ENCODE data around the gene DDX20. TPM values are rescaled to one million over a fixed set of nuclear protein-coding genes. Genes with fewer than 3 reads are reported as not detected.

DDX20 gene
- total and polyA plus RNA-seq, 4 donors, result 6.0 to 14.4 (median 8.0) TPM

GRCh38 chr1:111754984-111755330 lies 744 bp upstream of the DDX20 start:
- peak overlapping the region; percentile 99 for H3K4me3 ChIP-seq
- H3K9me3 ChIP-seq (ENCODE audit: control insufficient read depth in 4 of 4, insufficient read depth in 3 of 4, low read length in 3 of 4), result peaks cover 0 to 2% (median 0%) of the 10 kb centered on the region in 4 donors
- DNase-seq, result peak; percentile 60 to 83 (median 79)
- 1 to 2% methylated on average over 12 of the region's 12 CpGs for WGBS, 2 donors
- no peak for TF ChIP-seq CTCF (IDR thresholded peaks at IDR 0.05; ENCODE audit: control extremely low read depth, extremely low read depth)
- H3K27me3 ChIP-seq (ENCODE audit: control insufficient read depth in 3 of 3, insufficient read depth in 3 of 3, low read length in 2 of 3), result no peaks in the 10 kb centered on the region
- H3K36me3 ChIP-seq (ENCODE audit: control insufficient read depth in 4 of 4, insufficient read depth in 4 of 4, low read length in 4 of 4), result peaks cover 0 to 3% (median 1%) of the 10 kb centered on the region in 4 donors
- peak overlapping the region; percentile 88 to 99 for H3K9ac ChIP-seq (ENCODE audit: insufficient read depth in 1 of 2, low read length in 2 of 2)
- peak; percentile 2 for ATAC-seq (ENCODE audit: insufficient read depth, low FRiP score)
- peaks cover 0 to 16% (median 4%) of the 10 kb centered on the region in 5 donors for H3K4me1 ChIP-seq (ENCODE audit: control insufficient read depth in 5 of 5, insufficient read depth in 5 of 5, low read length in 5 of 5)
- peak overlapping the region; percentile 88 to 97 for H3K27ac ChIP-seq (ENCODE audit: low read depth in 1 of 2, low read length in 1 of 2)

DNA sequence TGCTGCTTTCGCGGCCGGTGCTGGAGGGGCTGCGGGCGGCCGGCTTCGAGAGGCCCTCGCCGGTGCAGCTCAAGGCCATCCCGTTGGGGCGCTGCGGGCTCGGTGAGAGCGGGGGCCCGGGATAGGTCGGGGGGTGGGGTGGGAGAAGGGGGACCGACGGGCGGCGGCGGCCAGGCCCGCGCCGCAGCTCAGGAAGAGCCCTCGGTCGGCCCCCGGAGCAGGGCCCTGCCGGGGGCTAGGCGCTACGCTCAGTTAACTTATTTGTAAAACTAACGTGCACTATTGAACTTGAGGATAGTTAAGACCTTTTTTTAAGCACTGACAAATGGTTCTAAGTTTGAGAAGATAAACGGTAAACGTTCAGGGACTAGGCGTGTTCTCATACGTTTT lies 418 bp downstream of the DDX20 start:
- peak overlapping the region; percentile 99 for H3K4me3 ChIP-seq
- H3K27me3 ChIP-seq (ENCODE audit: control insufficient read depth in 3 of 3, insufficient read depth in 3 of 3, low read length in 2 of 3), result no peaks in the 10 kb centered on the region
- WGBS, 2 donors, result 0 to 1% methylated on average over 32 to 35 of the region's 35 CpGs
- TF ChIP-seq CTCF (IDR thresholded peaks at IDR 0.05; ENCODE audit: control extremely low read depth, extremely low read depth), result no peak
- peak overlapping the region; percentile 81 to 88 for H3K9ac ChIP-seq (ENCODE audit: insufficient read depth in 1 of 2, low read length in 2 of 2)
- ATAC-seq (ENCODE audit: insufficient read depth, low FRiP score), result no peak
- H3K9me3 ChIP-seq (ENCODE audit: control insufficient read depth in 4 of 4, insufficient read depth in 3 of 4, low read length in 3 of 4), result peaks cover 0 to 2% (median 0%) of the 10 kb centered on the region in 4 donors
- H3K36me3 ChIP-seq (ENCODE audit: control insufficient read depth in 4 of 4, insufficient read depth in 4 of 4, low read length in 4 of 4), result peaks cover 0 to 11% (median 3%) of the 10 kb centered on the region in 4 donors
- DNase-seq, result no peak
- peaks cover 0 to 16% (median 4%) of the 10 kb centered on the region in 5 donors for H3K4me1 ChIP-seq (ENCODE audit: control insufficient read depth in 5 of 5, insufficient read depth in 5 of 5, low read length in 5 of 5)
- peak overlapping the region; percentile 88 to 97 for H3K27ac ChIP-seq (ENCODE audit: low read depth in 1 of 2, low read length in 1 of 2)

DNA sequence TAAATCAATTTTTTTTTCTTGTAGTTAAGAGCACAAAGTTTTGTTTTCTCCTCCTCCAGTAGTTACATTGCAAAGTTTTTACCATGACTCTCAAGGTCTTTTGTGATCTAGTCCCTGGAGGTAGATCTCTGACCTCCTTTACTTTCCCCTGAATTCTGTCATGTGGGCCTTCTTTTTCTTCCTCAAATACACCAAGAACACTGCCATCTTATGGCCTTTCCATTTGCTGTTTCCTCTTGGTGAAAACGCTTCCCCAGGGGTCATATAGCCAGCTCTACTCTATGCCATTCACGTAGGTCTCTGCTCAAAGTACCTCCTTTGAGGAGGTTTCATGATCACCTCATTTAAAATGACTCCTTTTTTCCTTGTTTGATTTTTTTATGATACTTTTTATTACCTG lies 2.7 kb downstream of the DDX20 start:
- H3K9me3 ChIP-seq (ENCODE audit: control insufficient read depth in 4 of 4, insufficient read depth in 3 of 4, low read length in 3 of 4), result peaks cover 0 to 2% (median 0%) of the 10 kb centered on the region in 4 donors
- no peak for ATAC-seq (ENCODE audit: insufficient read depth, low FRiP score)
- DNase-seq, result no peak
- H3K36me3 ChIP-seq (ENCODE audit: control insufficient read depth in 4 of 4, insufficient read depth in 4 of 4, low read length in 4 of 4), result peaks cover 10 to 21% (median 15%) of the 10 kb centered on the region in 4 donors
- no peak overlapping the region for H3K9ac ChIP-seq (ENCODE audit: insufficient read depth in 1 of 2, low read length in 2 of 2)
- H3K4me1 ChIP-seq (ENCODE audit: control insufficient read depth in 5 of 5, insufficient read depth in 5 of 5, low read length in 5 of 5), result peaks cover 0 to 16% (median 4%) of the 10 kb centered on the region in 5 donors
- no peak overlapping the region for H3K27ac ChIP-seq (ENCODE audit: low read depth in 1 of 2, low read length in 1 of 2)
- no peak for TF ChIP-seq CTCF (IDR thresholded peaks at IDR 0.05; ENCODE audit: control extremely low read depth, extremely low read depth)
- WGBS, 2 donors, result 46 to 72% methylated on average over 2 of the region's 2 CpGs
- no peaks in the 10 kb centered on the region for H3K27me3 ChIP-seq (ENCODE audit: control insufficient read depth in 3 of 3, insufficient read depth in 3 of 3, low read length in 2 of 3)
- H3K4me3 ChIP-seq, result no peak overlapping the region

DNA sequence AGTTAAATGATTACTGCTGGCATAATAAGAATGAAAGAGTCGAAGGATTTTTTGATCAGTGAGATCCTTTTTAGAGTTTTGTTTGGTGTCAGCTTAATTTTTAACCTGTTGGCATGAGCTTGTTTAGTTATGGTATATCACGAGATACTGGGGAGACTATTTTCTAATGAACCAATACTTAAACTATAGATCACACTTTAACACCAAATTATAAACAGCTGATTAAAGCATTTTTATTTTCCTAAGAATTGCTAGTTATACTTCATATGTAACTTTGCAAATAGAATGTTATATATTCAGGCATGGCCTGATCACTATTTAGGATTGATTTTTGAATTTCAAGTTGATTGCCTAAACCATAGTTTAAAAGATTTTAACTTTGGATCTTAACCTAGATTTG lies 6.0 kb downstream of the DDX20 start:
- no peak overlapping the region for H3K27ac ChIP-seq (ENCODE audit: low read depth in 1 of 2, low read length in 1 of 2)
- no peak overlapping the region for H3K9ac ChIP-seq (ENCODE audit: insufficient read depth in 1 of 2, low read length in 2 of 2)
- H3K4me1 ChIP-seq (ENCODE audit: control insufficient read depth in 5 of 5, insufficient read depth in 5 of 5, low read length in 5 of 5), result peaks cover 0 to 6% (median 3%) of the 10 kb centered on the region in 5 donors
- 91 to 97% methylated on average over 2 of the region's 2 CpGs for WGBS, 2 donors
- no peak overlapping the region for H3K4me3 ChIP-seq
- no peaks in the 10 kb centered on the region for H3K27me3 ChIP-seq (ENCODE audit: control insufficient read depth in 3 of 3, insufficient read depth in 3 of 3, low read length in 2 of 3)
- no peaks in the 10 kb centered on the region for H3K9me3 ChIP-seq (ENCODE audit: control insufficient read depth in 4 of 4, insufficient read depth in 3 of 4, low read length in 3 of 4)
- TF ChIP-seq CTCF (IDR thresholded peaks at IDR 0.05; ENCODE audit: control extremely low read depth, extremely low read depth), result no peak
- peaks cover 18 to 38% (median 24%) of the 10 kb centered on the region in 4 donors for H3K36me3 ChIP-seq (ENCODE audit: control insufficient read depth in 4 of 4, insufficient read depth in 4 of 4, low read length in 4 of 4)
- DNase-seq, result no peak
- no peak for ATAC-seq (ENCODE audit: insufficient read depth, low FRiP score)

All from lung (tissue), 12 donors.